Measurements from ENCODE around the gene DNAAF2. TPM values are rescaled to one million over a fixed set of nuclear protein-coding genes. Genes with fewer than 3 reads are reported as not detected.
"Not testable (repeated sequence)": the region's sequence is repeated elsewhere in the genome, so short reads cannot be mapped to it uniquely, and the experiment has no call there.

DNAAF2 gene
- total and polyA plus RNA-seq, 12 donors = 2.9 to 6.9 (median 4.6) TPM

- WGBS, 2 donors = 71 to 75% methylated on average over 3 of the region's 3 CpGs
- no peak for DNase-seq
- Histone ChIP-seq H3K9me3 (no peaks in the 10 kb centered on the region), H3K36me3 (no peaks in the 10 kb centered on the region), H3K4me1 (peaks cover 0 to 32% (median 21%) of the 10 kb centered on the region in 9 donors), H3K4me3 (no peak overlapping the region), H3K27me3 (no peaks in the 10 kb centered on the region), H3K27ac (no peak overlapping the region)
- intact Hi-C loops (cut with DNase I) = no loop called here
- ATAC-seq = no peak
- no peak for TF ChIP-seq CTCF (IDR thresholded peaks at IDR 0.05)
Measured at GRCh38 chr14:49593016-49593415, 42.0 kb downstream of the DNAAF2 start.

GRCh38 chr14:49589387-49589786 is 45.7 kb downstream of the DNAAF2 start:
- Histone ChIP-seq H3K36me3 (peaks cover 0 to 6% (median 0%) of the 10 kb centered on the region in 9 donors), H3K4me1 (peaks cover 4 to 20% (median 17%) of the 10 kb centered on the region in 9 donors), H3K4me3 (no peak overlapping the region), H3K27me3 (no peaks in the 10 kb centered on the region), H3K9me3 (no peaks in the 10 kb centered on the region), H3K27ac (no peak overlapping the region)
- DNase-seq (no peak), ATAC-seq (no peak)
- intact Hi-C loops (cut with DNase I) = no loop called here
- 88 to 93% methylated on average over 3 of the region's 3 CpGs for WGBS, 2 donors
- no peak for TF ChIP-seq CTCF (IDR thresholded peaks at IDR 0.05)

- 0 to 2% methylated on average over 11 to 12 of the region's 21 CpGs for WGBS, 2 donors
- peak overlapping the region in 9 of 10 donors; percentile 77 to 99 (median 89) for H3K4me3 ChIP-seq
- TF ChIP-seq CTCF (IDR thresholded peaks at IDR 0.05) = peak; percentile 73 to 90 (median 82)
- peak in 1 of 2 donors; percentile 20 for DNase-seq
- peaks cover 0 to 29% (median 8%) of the 10 kb centered on the region in 9 donors for H3K36me3 ChIP-seq
- ATAC-seq = peak; percentile 2 to 48 (median 22)
- peak overlapping the region; percentile 84 to 97 (median 93) for H3K27ac ChIP-seq
- peaks cover 4 to 41% (median 20%) of the 10 kb centered on the region in 9 donors for H3K4me1 ChIP-seq
- no peaks in the 10 kb centered on the region for H3K9me3 ChIP-seq
- intact Hi-C loops (cut with DNase I) = no loop called here
- no peaks in the 10 kb centered on the region for H3K27me3 ChIP-seq
Measured at GRCh38 chr14:49586673-49587460, 48.2 kb downstream of the DNAAF2 start.

- Histone ChIP-seq H3K36me3 (peaks cover 0 to 35% (median 8%) of the 10 kb centered on the region in 9 donors), H3K4me3 (peak within 1 kb of the TSS; percentile 77 to 99 (median 90)), H3K27me3 (no peaks in the 10 kb centered on the region), H3K27ac (peak within 1 kb of the TSS; percentile 84 to 97 (median 93)), H3K9me3 (no peaks in the 10 kb centered on the region), H3K4me1 (peaks cover 4 to 43% (median 20%) of the 10 kb centered on the region in 9 donors)
- TF ChIP-seq CTCF (IDR thresholded peaks at IDR 0.05) = no peak
- WGBS, 2 donors = 0% methylated on average over 53 to 54 of the region's 55 CpGs
- intact Hi-C loops (cut with DNase I) = no loop called here
- ATAC-seq = peak; percentile 97 to 99 (median 98)
- DNase-seq = peak; percentile 95 to 98
Measured at GRCh38 chr14:49585803-49586672, 49.0 kb downstream of the DNAAF2 start, which contains the start of gene RPS29. RPS29 (minus strand) TSS chr14:49586380; CDS start chr14:49586346, 34 bp downstream.

- WGBS, 2 donors = 18 to 24% methylated on average over 32 of the region's 32 CpGs
- H3K9me3 ChIP-seq; ATAC-seq; H3K27me3 ChIP-seq; DNase-seq; intact Hi-C loops (cut with DNase I): not testable (repeated sequence)
- Histone ChIP-seq H3K36me3 (peaks cover 0 to 35% (median 8%) of the 10 kb centered on the region in 9 donors), H3K4me3 (peak overlapping the region; percentile 77 to 99 (median 90)), H3K27ac (peak overlapping the region in 9 of 10 donors; percentile 86 to 97 (median 94)), H3K4me1 (peaks cover 4 to 43% (median 20%) of the 10 kb centered on the region in 9 donors)
Measured at GRCh38 chr14:49584981-49585640, 49.9 kb downstream of the DNAAF2 start.
